NOMO-1 treated with dmso at 0.1 percent for 144 hours (cell line): ENCODE measurements around the gene APOL6.
A peak's percentile ranks its signal among the peaks of the same experiment; 100 is the strongest.

ENCODE experiments used
- DNase-seq: peaks from one replicate; lab custom pipeline; 2025; ENCODE audit not compliant: unreplicated experiment; lab: John Stamatoyannopoulos, UW

Gene APOL6, protein sequence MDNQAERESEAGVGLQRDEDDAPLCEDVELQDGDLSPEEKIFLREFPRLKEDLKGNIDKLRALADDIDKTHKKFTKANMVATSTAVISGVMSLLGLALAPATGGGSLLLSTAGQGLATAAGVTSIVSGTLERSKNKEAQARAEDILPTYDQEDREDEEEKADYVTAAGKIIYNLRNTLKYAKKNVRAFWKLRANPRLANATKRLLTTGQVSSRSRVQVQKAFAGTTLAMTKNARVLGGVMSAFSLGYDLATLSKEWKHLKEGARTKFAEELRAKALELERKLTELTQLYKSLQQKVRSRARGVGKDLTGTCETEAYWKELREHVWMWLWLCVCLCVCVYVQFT

DNA sequence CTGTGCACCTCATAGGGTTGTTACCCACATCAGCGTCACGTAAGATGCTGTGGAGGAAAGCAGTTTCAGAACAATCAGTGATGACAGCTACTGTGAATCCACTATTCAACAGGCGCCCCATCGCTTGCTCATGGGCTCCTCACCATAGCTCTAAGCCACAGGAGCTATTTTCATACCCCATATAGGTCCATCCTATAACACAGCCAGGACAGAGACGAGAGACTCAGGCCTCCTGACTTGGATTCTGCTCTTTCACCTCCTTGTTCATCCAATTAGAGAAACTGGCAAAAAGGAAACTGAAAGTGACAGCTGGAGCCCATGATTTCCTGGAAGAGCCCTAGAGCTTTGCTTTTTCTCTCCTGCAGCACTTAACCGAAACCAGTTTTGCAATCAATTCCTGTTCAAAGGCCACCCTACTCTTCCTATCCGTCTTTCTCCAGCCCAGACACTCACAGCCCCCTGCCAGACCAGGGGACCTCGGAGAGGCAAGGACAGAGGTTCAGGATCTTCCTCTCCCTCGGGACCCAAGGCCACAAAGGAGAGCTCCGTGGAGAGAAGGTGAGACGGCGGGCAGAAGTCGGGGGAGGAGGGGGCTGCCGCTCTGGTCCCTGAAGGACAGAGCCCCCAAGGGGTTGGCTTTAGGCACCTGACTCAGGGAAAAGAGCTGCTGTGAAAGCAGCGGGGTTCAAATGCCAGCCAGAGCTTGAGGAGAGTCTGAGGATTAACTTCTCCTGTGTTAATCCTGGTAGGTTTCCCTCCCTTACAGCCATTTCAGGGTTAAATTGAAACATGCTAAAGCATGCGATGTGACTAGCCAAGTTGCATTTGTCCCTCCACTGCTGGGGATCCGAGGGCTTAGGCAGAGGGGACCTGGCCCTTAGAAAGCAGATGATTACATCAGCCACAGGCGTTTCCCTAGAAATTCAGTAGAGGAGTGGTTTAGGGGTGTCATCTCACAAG is at the start of gene APOL6:
TSS of gene APOL6 (plus strand) at position 381 of the 960 bp plus-strand sequence. CDS start 7,980 bp downstream, outside the sequence.
- DNase-seq, result peak; percentile 71

DNA sequence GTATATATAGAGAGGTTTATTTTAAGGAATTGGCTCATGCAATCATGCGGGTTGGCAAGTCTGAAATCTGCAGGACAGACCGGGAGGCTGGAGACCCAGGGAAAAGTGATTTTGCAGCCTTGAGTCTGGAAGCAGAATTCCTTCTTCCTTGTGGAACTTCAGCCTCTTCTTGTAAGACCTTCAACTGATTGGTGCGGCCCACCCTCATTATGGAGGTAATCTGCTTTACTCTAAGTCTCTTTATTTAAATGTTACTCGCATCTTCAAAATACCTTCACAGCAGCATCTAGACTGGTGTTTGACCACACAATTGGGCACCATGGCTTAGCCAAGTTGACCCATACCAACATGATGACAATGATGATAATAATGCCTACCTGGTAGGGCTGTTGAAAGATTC is 48.9 kb upstream of the APOL6 start:
- no peak for DNase-seq

DNA sequence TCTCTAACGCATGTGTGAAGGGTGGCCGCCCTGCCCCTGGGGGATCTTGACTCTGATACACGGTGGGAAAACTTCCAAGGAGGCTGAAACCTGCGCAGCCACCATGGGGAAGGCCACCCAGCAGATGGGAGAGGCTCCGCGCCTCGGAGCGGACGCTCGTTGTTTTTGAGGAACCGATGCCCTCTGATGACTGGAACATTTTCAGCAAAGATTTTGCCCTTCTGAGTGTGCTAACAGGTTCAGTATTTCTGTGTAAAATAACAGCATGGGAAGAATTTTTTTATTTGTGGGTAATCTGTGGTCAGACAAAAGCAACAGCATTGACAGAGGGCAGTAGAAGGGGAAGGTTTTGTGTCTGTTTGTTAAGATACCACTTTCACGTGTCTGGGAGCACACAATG is 47.8 kb upstream of the APOL6 start:
- no peak for DNase-seq

DNA sequence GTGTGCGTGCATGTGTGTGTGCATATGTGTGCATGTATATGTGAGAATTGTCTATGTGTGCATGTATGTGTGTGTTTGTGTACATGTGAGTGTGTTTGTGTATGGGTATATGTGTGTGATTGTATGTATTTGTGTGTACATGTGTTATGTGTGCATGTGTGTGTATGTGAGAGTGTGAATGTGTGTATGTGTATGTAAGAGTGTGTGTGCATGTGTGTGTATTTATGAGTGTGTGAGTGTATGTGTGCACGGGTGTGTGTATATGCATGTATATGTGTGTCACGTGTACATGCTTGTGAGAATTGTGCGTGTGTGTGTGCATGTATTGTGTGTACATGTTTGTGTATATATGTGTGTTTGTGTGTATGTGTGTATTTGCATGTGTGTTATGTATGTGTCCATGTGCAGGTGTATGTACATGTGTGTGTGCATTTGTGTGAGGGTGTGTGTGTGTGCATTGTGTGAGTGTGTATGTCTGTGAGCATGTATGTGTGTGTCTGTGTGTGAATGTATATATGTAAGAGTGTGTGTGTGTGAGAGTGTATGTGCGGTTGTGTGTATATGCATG is 47.1 kb upstream of the APOL6 start:
- DNase-seq, result no peak

DNA sequence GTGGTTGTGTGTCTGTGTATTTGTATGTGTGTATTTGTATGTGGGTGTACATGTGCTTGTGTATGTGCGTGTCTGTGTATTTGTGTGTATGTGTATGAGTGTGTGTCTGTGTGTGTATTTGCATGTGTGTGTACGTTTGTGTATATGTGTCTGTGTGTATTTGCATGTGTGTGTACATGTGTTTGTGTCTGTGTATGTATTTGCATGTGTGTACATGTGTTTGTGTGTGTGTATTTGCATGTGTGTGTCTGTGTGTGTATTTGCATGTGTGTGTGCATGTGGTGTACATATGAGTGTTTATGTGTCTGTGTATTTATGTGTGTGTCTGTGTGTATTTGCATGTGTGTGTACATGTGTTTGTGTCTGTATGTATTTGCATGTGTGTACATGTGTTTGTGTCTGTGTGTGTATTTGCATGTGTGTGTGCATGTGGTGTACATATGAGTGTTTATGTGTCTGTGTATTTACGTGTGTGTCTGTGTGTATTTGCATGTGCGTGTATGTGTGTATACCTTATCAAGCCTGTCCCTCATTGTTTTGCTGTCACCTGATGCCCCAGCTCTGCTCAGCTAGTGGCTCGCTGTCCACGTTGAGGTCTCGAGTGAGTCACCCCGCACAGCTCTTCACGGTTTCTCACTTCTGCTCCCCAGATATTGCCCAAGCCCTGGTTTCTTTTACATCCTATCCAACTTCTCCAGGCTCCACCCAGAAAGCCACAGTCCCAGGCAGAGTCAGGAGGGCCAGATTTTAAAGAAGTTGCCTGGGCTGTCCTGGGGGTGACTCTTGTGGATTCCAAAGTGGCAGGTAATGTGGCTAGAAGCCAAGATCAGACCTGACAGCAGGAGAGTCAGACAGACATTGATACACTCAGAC is 46.3 kb upstream of the APOL6 start:
- peak; percentile 93 for DNase-seq

DNA sequence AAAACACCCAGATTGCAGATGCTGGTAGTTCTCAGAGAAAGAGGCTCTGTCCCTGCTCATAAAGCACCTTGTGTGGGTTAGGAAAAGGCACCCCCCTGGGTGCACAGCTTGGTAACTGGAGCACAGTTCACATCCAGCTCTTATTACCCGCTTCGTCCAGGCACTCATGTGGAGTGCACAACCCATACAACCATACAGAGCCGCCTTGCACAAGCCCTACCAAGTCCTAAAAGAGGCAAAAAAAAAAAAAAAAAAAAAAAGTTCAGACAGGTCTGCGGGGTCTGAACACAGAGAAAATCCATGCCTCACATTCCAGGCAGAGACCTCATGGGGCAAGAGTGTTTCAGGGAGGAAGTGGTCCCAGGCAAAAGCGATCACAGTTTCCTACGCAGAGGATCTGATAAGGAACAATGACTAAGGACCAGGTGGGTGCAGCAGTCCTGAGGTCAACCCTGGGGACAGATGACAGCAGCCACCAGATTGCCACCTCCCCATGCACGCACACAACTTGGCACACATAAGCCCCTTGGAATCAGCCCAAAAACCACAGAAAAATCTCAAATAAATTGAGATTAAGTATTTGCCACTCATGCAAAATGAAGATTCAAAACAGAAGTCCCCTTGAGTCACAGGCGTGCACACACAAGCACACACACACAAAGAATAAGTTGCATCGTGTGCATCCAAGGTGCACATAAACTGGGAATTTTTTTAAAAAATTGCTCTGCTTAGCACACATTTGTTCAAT is 43.5 kb upstream of the APOL6 start:
- DNase-seq, result no peak

DNA sequence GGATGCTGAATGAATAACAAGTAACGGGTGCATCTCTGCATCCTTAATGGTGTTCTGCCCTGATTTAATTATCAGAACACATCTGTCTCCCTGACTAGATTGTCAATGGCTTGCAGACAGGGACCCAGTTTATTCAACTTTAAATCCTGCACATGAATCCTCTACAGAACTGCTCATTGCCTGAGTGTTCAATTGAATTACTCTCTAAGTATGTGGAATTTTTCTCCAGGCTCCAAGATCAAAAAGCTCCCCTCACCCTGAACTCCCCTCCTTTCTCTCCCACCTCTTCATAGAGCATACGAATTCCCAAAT is 42.9 kb upstream of the APOL6 start:
- DNase-seq, result no peak

DNA sequence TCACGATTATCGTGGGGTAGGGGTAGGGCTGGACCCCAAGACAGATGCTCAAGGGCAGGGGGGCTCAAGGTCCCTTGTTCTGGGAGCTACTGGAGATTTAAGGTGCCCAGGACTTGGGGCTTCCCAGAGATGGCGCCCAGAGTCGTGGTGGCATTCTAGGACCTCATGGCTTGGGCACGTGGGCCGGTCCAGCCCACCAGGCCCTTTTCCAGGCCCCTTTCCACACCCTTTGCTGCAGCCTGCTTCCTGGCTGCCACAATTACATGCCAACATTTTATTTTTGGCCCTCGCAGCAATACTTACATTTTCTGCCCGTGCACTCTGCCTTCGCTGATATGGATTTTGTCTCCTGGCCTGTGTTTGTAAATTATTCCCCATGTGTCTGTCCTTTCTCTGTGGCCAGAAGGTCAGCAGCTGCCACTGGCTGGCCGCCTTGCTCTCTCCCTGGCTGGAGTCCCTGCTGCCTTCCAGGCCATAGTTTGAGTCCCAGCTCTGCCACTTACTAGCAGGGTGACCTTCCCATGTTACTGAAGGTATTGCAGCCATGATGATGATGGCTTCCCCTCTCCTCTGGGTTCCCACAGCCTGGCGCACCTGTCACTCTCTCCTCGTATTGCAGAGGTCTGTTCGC is 42.3 kb upstream of the APOL6 start:
- no peak for DNase-seq

DNA sequence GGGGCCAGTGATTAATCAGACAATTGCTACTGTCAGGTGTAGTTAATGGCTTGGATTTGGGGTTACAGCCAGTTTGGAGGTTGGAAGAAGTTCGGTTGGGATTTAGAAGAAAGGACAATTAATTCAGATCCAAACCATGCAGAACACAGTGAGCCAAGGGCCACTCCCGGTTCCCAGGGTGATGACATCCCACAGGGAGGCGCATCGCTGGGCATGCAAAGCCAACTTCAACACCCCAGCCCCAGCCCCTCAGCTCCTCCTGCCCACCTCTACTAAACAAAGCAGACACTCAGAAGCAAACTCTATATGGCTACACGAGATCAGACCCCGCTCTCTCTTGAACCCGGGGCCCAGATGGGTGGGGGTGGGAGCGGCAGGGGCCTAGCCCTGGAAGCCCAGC is 41.3 kb upstream of the APOL6 start:
- DNase-seq, result no peak

DNA sequence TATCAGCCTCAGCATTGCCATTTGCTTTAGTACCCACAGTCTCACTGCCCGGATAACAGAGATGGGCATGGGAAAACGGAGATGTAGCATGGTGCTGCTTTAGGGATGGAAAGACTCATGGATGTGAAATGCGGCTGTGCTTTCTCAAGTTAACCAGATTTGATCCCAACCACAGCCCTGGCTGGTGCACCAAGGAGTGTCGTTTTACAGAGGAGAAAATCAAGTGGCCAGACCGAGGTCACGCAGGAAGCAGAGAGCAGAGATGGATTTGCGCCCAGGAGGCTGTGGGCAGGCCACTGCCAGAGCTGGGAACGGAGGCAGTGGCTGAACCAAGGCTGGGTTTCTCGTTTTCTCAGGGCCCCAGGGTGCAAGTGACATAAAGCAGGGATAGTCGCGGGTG is 40.2 kb upstream of the APOL6 start:
- DNase-seq, result no peak

DNA sequence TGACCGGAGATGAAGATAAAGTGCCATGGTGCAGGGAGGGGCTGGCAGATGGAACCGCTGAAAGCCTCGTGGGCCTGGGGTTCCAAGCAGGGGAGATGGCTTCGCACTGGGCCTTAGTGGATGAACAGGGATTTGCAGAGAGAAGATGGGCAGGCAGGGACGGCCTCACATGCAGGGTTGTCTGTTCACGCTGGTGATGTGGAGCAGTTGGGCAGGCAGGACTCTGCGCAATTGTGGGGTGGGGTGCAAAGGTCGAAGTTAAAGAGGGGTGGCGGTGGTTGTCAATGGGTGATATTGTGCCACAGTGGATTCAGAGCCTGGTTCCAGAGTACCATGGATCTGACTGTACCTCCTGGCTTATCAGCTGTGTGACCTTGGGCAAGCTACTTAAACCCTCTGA is 39.0 kb upstream of the APOL6 start:
- no peak for DNase-seq

DNA sequence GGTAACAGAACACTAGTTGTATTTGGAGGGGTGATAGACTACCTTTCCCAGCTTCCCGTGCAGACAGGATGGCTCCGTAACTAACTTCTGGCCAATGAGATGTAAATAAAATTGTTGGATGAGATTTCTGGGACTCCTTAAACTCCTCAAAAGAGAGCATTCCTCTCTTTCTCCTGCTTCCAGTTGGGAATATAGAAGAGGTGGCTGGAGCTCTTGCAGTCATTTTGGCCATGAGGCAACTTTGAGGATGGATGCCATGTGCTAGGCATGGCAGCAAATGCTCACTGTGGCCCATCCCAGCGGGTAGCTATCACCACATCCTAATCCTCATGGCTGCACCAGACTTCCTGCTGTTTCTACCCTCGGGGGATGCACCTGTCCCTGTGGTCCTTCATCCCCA is 38.5 kb upstream of the APOL6 start:
- DNase-seq, result no peak

DNA sequence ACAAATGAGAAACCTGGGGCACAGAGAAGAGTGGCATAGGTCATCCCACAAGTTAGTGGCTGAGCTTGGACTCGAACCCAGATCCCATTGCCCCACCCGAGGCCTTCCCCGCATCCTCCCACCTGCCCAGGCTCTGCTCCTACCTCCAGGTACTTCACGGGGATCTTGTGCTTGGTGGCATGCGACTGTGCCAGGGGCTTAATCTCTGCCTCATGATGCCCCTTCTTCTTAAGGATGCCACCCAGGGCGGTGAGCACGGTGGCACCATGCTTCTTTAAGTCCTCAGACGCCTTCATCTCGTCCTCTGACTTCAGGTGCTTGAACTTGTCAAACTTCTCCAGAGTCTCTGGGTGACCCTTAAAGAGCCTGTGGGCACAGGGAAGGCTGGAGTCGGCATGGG is 37.5 kb upstream of the APOL6 start:
- DNase-seq, result no peak

DNA sequence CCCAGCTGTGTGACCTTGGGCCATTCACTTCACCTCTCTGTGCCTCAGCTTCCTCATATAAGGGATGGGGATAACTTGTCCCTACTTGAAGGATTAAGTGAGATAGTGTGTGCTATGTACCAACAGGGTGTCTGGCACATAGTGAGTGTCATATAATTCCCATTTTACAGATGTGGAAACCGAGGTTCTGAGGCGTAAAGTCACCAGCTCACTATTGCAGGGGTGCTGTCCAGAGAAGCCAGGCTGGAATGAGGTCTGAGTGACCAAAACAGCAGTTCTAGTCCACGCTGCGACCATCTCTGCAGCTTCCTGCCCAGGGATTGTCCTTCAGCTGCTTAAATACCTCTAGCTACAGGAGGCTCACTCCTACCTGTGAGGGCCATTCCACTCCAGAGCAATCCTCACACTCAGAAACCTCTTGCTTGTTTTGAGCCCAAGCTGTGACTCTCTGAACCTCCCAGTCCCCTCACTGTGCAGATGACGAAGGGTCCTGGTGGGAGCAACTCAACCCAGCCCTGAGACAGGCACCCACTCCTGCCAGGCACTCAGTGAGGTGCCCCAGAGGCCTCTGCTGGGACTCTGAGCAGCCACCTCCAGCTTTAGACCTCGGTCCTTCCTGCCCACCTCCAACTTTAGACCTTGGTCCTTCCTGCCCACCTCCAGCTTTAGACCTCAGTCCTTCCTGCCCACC is 36.9 kb upstream of the APOL6 start:
- no peak for DNase-seq

DNA sequence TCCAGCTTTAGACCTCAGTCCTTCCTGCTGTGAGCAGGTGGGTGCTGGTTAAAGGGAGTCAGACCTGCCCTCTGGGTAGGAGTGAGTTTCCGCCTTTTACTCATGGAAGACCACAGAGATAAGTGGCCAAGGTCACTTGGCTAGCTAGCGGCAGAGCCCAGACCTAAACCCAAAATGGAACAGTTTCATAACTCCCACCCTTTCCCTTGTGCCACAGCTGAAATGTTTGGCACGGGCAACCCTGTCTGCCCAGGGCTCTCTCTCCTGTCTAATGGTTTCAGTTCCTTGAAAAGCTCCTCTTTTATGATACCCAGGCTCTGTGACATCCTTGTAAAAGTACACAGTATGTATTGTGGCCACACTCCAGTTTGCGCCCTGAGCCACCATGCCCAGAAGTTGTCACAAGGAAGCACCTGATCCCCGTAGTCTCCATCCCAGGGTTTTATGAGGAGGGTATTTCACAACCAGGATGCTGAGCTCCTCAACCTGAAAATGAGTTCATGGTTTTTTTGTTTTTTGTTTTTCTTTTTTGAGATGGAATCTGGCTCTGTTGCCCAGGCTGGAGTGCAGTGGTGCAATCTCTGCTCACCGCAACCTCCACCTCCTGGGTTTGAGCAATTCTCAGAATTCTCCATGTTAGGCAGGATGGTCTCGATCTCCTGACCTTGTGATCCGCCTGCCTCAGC is 36.2 kb upstream of the APOL6 start:
- peak; percentile 67 for DNase-seq

DNA sequence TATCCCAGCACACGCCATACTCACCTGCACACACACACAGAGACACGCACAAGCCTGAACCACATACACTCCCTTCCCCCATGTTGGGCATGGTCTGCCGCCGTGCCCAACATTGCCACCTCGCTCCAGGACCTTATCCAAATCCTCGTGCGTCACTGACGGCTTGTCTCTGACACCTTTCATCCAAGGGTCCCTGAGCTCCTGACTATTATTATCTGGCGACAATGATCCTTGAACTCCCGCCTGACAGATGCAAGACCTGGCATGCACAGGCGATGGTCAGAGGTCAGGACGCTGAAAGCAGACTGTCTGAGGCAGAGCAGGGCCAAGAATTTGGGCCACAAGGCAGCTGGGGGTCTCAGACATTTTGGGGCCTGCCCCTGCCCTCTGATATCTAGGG is 35.3 kb upstream of the APOL6 start:
- DNase-seq, result no peak

DNA sequence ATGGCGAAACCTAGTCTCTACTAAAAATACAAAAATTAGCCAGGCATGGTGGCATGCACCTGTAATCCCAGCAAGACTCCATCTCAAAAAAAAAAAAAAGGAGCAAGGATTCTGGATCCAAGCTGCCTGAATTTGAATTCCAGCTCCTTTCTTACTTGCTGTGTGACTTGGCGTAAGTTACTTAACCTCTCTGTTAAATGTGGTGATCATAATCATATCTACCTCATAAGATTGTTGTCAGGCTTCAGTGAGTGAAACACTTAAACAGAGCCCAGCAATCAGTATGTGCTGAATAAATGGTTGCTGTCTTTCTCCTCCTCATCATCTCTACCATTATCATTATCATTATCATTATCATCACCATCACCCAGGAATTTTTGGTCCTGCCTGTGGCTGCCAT is 33.8 kb upstream of the APOL6 start:
- no peak for DNase-seq

DNA sequence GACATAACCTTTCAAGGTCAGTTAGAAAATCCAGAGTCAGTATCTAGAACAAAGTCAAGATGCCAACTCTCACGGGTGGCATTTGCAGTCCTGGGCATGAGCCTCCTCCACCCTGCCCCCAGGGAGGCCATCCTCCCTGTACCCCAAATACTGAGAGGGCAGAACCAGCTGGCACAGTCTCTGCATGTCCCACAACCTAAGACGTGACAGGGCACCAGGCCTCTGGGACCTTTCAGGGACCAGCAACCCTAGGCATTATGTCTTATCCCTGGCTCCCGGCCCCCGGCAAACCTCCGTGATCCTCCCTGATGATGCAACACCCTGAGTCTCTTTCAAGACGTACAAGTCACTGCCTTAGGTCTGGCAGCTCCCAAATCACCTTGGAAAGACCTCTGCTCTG is 33.1 kb upstream of the APOL6 start:
- DNase-seq, result no peak

DNA sequence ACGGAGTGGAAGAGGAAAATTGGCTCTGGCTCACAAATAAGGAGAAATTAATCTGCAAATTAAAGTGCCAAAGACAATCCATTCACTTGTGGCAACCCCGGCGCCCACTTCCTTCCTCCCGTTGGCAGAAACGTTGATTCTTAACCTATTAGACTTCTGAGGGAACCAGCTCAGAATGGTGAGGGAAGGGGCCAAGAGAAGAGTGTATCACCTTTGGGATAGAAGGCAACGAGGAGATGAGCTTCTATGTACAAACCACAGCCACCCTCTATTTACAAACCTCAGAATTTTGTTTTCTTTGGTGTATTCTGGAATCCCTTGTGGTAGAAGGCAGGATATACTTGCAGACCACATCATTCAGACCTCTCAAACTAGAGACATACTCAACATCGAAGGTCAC is 32.2 kb upstream of the APOL6 start:
- no peak for DNase-seq
